ENCODE measurements around the gene BUD23. TPM values are rescaled to one million over a fixed set of nuclear protein-coding genes. Genes with fewer than 3 reads are reported as not detected.

Gene BUD23
- total RNA-seq, 1 experiment from 2014 or later: 168 TPM

GRCh38 chr7:73683788-73684693 is 644 bp downstream of the BUD23 start:
- ATAC-seq: peak; percentile 27
- RAD21 ChIA-PET (ENCODE audit: low non-redundant PET in 1 of 2, low total read pairs in 2 of 2, uncharacterized antibody in 2 of 2, unreplicated experiment in 2 of 2): no interaction called here
- intact Hi-C loops (cut with micrococcal nuclease): no loop called here

DNA sequence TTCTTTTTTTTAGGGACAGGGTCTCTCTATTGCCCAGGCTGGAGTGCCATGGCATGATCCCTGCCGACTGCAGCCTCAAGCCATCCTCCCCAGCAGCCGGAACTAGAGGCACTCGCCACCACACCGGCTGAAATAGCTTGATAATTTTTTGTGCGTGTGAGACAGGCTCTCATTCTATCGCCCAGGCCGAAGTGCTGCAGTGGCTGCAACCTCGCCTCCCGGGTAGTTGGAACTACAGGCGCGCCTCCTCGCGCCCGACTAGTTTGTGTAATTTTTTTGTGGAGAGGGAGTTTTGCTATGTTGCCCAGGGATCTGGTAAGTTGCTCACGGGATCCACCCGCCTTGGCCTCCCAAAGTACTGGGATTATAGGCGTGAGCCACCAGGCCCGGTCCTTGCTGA is 1.9 kb downstream of the BUD23 start:
- peak overlapping the region; percentile 25; the same call in 1 of the 2 replicates for H3K27ac ChIP-seq (ENCODE audit: low read depth, low read length)
- no peaks in the 10 kb centered on the region for H3K9me3 ChIP-seq (ENCODE audit: control insufficient read depth in 1 of 2, insufficient read depth in 1 of 2, low read depth in 1 of 2, low read length in 2 of 2)
- no peaks in the 10 kb centered on the region for H3K9me2 ChIP-seq (ENCODE audit: insufficient read depth)
- peaks cover 22 to 38% of the 10 kb centered on the region in 2 experiments for H3K36me3 ChIP-seq (ENCODE audit: control insufficient read depth in 1 of 2, insufficient read depth in 2 of 2, low read length in 2 of 2)
- intact Hi-C loops (cut with micrococcal nuclease): no loop called here
- H2AFZ ChIP-seq (ENCODE audit: low read depth, low read length, poor library complexity, severe bottlenecking): no peak overlapping the region
- no peak overlapping the region for H3K9ac ChIP-seq (ENCODE audit: low read length)
- no peak overlapping the region for H3K4me3 ChIP-seq (replicated peaks in 1 of 2; ENCODE audit: low read depth in 1 of 2, low read length in 2 of 2)
- no peak for ATAC-seq
- no peaks in the 10 kb centered on the region for H4K20me1 ChIP-seq (ENCODE audit: insufficient read depth)
- RAD21 ChIA-PET (ENCODE audit: low non-redundant PET in 1 of 2, low total read pairs in 2 of 2, uncharacterized antibody in 2 of 2, unreplicated experiment in 2 of 2): no interaction called here
- H3K27me3 ChIP-seq (ENCODE audit: insufficient read depth, low read length): no peaks in the 10 kb centered on the region
- BruUV-seq (replicated peaks): no TSS peak
- H3K4me1 ChIP-seq (ENCODE audit: control insufficient read depth in 1 of 2, insufficient read depth in 2 of 2, low read length in 2 of 2): peaks cover 11 to 24% of the 10 kb centered on the region in 2 experiments
- H3K4me2 ChIP-seq (ENCODE audit: low read length): peak overlapping the region; percentile 94
- DNase-seq (ENCODE audit: low read depth, low spot score): no peak
- H3K79me2 ChIP-seq (ENCODE audit: insufficient read depth, low read length): peaks cover 96% of the 10 kb centered on the region
- TF ChIP-seq CEBPB (IDR thresholded peaks at IDR 0.05; ENCODE audit: low read depth): no peak
- POLR2A ChIA-PET: no interaction called here
- CTCF ChIA-PET: no interaction called here

More at GRCh38 chr7:73683788-73684693, 644 bp downstream of the BUD23 start:
- BruUV-seq (replicated peaks): TSS peak; percentile 82
- Histone ChIP-seq H3K4me1 (ENCODE audit: control insufficient read depth in 1 of 2, insufficient read depth in 2 of 2, low read length in 2 of 2) (peaks cover 11 to 24% of the 10 kb centered on the region in 2 experiments), H3K9ac (ENCODE audit: low read length) (peak overlapping the region; percentile 98), H2AFZ (ENCODE audit: low read depth, low read length, poor library complexity, severe bottlenecking) (no peak overlapping the region), H3K9me2 (ENCODE audit: insufficient read depth) (no peaks in the 10 kb centered on the region), H3K27ac (ENCODE audit: low read depth, low read length) (peak overlapping the region; percentile 85), H3K4me3 (replicated peaks in 1 of 2; ENCODE audit: low read depth in 1 of 2, low read length in 2 of 2) (peak overlapping the region; percentile 92 to 100), H3K9me3 (ENCODE audit: control insufficient read depth in 1 of 2, insufficient read depth in 1 of 2, low read depth in 1 of 2, low read length in 2 of 2) (no peaks in the 10 kb centered on the region), H3K27me3 (ENCODE audit: insufficient read depth, low read length) (no peaks in the 10 kb centered on the region), H3K79me2 (ENCODE audit: insufficient read depth, low read length) (peaks cover 98% of the 10 kb centered on the region), H3K4me2 (ENCODE audit: low read length) (peak overlapping the region; percentile 94), H3K36me3 (ENCODE audit: control insufficient read depth in 1 of 2, insufficient read depth in 2 of 2, low read length in 2 of 2) (peaks cover 17 to 30% of the 10 kb centered on the region in 2 experiments; a peak in 3 of 4 replicates), H4K20me1 (ENCODE audit: insufficient read depth) (no peaks in the 10 kb centered on the region)
- ChIA-PET CTCF (interaction anchor here (0.8 to 1.0 kb wide), 2 partner anchors 50 to 77 kb away, joined by 3 read pairs; no protein-coding TSS in a partner anchor), POLR2A (interaction anchor here (0.7 to 1.1 kb wide), 3 partner anchors 23 to 53 kb away, joined by 3 to 5 read pairs (median 3); no protein-coding TSS in a partner anchor)
- TF ChIP-seq EGR1 (IDR thresholded peaks at IDR 0.05; ENCODE audit: low read depth) (no peak), CEBPB (IDR thresholded peaks at IDR 0.05; ENCODE audit: low read depth) (no peak), FOSL1 (IDR thresholded peaks at IDR 0.05; ENCODE audit: low read depth) (no peak), CBX3 (IDR thresholded peaks at IDR 0.05; ENCODE audit: low read depth) (no peak), POLR2A (IDR thresholded peaks at IDR 0.05; ENCODE audit: borderline replicate concordance, extremely low read depth, insufficient read depth, insufficient read length) (no peak), POLR2AphosphoS5 (IDR thresholded peaks at IDR 0.05; ENCODE audit: low read depth, low read length) (no peak), EZH2 (IDR thresholded peaks at IDR 0.05) (no peak), ATF3 (IDR thresholded peaks at IDR 0.05) (no peak)
- no peak for DNase-seq (ENCODE audit: low read depth, low spot score)
